ENCODE measurements around the gene PRKAR2A. TPM values are rescaled to one million over a fixed set of nuclear protein-coding genes. Genes with fewer than 3 reads are reported as not detected.
A peak's percentile ranks its signal among the peaks of the same experiment; 100 is the strongest.

The PRKAR2A gene
- total RNA-seq, 2 experiments from 2014 or later: 47.4 to 48.3 TPM

GRCh38 chr3:48711727-48712126, 135.9 kb downstream of the PRKAR2A start:
- Mint-ChIP-seq H3K27me3 (no peaks in the 10 kb centered on the region), H3K4me1 (ENCODE audit: low read depth) (peaks cover 74% of the 10 kb centered on the region), H3K9me3 (no peaks in the 10 kb centered on the region), H3K4me3 (peak overlapping the region; percentile 76), H3K36me3 (ENCODE audit: low read depth) (peaks cover 82% of the 10 kb centered on the region), H3K27ac (peak overlapping the region; percentile 63)
- intact Hi-C loops (cut with DNase I, micrococcal nuclease): no loop called here
- Histone ChIP-seq H3K36me3 (ENCODE audit: insufficient read depth, low read length) (peaks cover 67% of the 10 kb centered on the region), H3K4me3 (ENCODE audit: low read length) (no peak overlapping the region), H3K27ac (ENCODE audit: low read depth in 1 of 2, low read length in 2 of 2) (no peak overlapping the region), H3K4me1 (ENCODE audit: insufficient read depth, low read length) (peaks cover 72% of the 10 kb centered on the region), H3K27me3 (ENCODE audit: control insufficient read depth in 1 of 2, insufficient read depth in 2 of 2, low read length in 2 of 2) (no peaks in the 10 kb centered on the region), H3K9me3 (ENCODE audit: control insufficient read depth in 1 of 2, insufficient read depth in 1 of 2, low read length in 2 of 2) (no peaks in the 10 kb centered on the region)
- TF ChIP-seq, protein P1, sequence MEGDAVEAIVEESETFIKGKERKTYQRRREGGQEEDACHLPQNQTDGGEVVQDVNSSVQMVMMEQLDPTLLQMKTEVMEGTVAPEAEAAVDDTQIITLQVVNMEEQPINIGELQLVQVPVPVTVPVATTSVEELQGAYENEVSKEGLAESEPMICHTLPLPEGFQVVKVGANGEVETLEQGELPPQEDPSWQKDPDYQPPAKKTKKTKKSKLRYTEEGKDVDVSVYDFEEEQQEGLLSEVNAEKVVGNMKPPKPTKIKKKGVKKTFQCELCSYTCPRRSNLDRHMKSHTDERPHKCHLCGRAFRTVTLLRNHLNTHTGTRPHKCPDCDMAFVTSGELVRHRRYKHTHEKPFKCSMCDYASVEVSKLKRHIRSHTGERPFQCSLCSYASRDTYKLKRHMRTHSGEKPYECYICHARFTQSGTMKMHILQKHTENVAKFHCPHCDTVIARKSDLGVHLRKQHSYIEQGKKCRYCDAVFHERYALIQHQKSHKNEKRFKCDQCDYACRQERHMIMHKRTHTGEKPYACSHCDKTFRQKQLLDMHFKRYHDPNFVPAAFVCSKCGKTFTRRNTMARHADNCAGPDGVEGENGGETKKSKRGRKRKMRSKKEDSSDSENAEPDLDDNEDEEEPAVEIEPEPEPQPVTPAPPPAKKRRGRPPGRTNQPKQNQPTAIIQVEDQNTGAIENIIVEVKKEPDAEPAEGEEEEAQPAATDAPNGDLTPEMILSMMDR (IDR thresholded peaks at IDR 0.05): no peak
- no peak for DNase-seq
- ATAC-seq (ENCODE audit: poor library complexity): no peak
- CTCF ChIA-PET: no interaction called here
- POLR2A ChIA-PET: no interaction called here

- ATAC-seq (ENCODE audit: poor library complexity): no peak
- H3K9me3 ChIP-seq (ENCODE audit: control insufficient read depth in 1 of 2, insufficient read depth in 1 of 2, low read length in 2 of 2): no peaks in the 10 kb centered on the region
- no peaks in the 10 kb centered on the region for H3K9me3 Mint-ChIP-seq
- peaks cover 60% of the 10 kb centered on the region for H3K4me1 Mint-ChIP-seq (ENCODE audit: low read depth)
- H3K4me3 Mint-ChIP-seq: peak overlapping the region; percentile 12
- H3K27ac ChIP-seq (ENCODE audit: low read depth in 1 of 2, low read length in 2 of 2): no peak overlapping the region
- H3K36me3 Mint-ChIP-seq (ENCODE audit: low read depth): peaks cover 69% of the 10 kb centered on the region
- no peak overlapping the region for H3K27ac Mint-ChIP-seq
- peaks cover 76% of the 10 kb centered on the region for H3K4me1 ChIP-seq (ENCODE audit: insufficient read depth, low read length)
- ChIA-PET CTCF (interaction anchor here (0.6 kb wide), 1 partner anchor 104 kb away, joined by 3 read pairs; no protein-coding TSS in a partner anchor), POLR2A (no interaction called here)
- no peak for DNase-seq
- peaks cover 67% of the 10 kb centered on the region for H3K36me3 ChIP-seq (ENCODE audit: insufficient read depth, low read length)
- H3K4me3 ChIP-seq (ENCODE audit: low read length): no peak overlapping the region
- TF ChIP-seq, protein P1 (IDR thresholded peaks at IDR 0.05): no peak
- no peaks in the 10 kb centered on the region for H3K27me3 Mint-ChIP-seq
- H3K27me3 ChIP-seq (ENCODE audit: control insufficient read depth in 1 of 2, insufficient read depth in 2 of 2, low read length in 2 of 2): no peaks in the 10 kb centered on the region
- intact Hi-C loops (cut with DNase I, micrococcal nuclease): no loop called here
Measured at GRCh38 chr3:48709051-48709461, 138.6 kb downstream of the PRKAR2A start.

DNA sequence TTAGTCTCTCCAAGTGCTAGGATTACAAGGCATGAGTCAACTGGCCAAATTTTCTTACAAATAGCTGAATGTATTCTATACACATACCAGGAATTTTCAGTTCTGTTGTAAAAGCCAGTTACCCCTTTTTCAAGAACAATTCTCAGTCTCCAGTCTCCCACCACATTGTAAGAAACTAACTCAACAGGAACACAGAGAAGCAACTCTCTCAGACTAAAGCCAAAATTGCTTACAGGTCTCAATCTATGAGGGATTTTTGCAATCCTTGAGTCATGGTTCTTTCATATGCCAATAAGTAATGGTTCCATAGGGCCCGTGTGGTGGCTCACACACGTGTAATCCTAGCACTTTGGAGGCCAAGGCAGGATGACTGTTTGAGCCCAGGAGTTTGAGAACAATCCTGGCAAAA, 139.2 kb downstream of the PRKAR2A start:
- H3K9me3 ChIP-seq (ENCODE audit: control insufficient read depth in 1 of 2, insufficient read depth in 1 of 2, low read length in 2 of 2): no peaks in the 10 kb centered on the region
- H3K4me1 ChIP-seq (ENCODE audit: insufficient read depth, low read length): peaks cover 71% of the 10 kb centered on the region
- Mint-ChIP-seq H3K4me3 (peak overlapping the region; percentile 12), H3K9me3 (no peaks in the 10 kb centered on the region), H3K27ac (no peak overlapping the region), H3K36me3 (ENCODE audit: low read depth) (peaks cover 68% of the 10 kb centered on the region), H3K4me1 (ENCODE audit: low read depth) (peaks cover 62% of the 10 kb centered on the region), H3K27me3 (no peaks in the 10 kb centered on the region)
- H3K27ac ChIP-seq (ENCODE audit: low read depth in 1 of 2, low read length in 2 of 2): no peak overlapping the region
- H3K27me3 ChIP-seq (ENCODE audit: control insufficient read depth in 1 of 2, insufficient read depth in 2 of 2, low read length in 2 of 2): no peaks in the 10 kb centered on the region
- H3K4me3 ChIP-seq (ENCODE audit: low read length): no peak overlapping the region
- H3K36me3 ChIP-seq (ENCODE audit: insufficient read depth, low read length): peaks cover 65% of the 10 kb centered on the region
- DNase-seq (no peak), ATAC-seq (ENCODE audit: poor library complexity) (no peak)
- TF ChIP-seq, protein P1 (IDR thresholded peaks at IDR 0.05): no peak
- POLR2A ChIA-PET: interaction anchor here (0.9 kb wide), 1 partner anchor 9 kb away, joined by 6 read pairs; the partner anchor contains the start of gene IP6K2
- intact Hi-C loops (cut with DNase I, micrococcal nuclease): no loop called here
- CTCF ChIA-PET: interaction anchor here (0.6 kb wide), 1 partner anchor 105 kb away, joined by 3 read pairs; no protein-coding TSS in a partner anchor
